ENCODE measurements around the gene EIF3A.
"Not testable (repeated sequence)": the region's sequence is repeated elsewhere in the genome, so short reads cannot be mapped to it uniquely, and the experiment has no call there.

The EIF3A gene

GRCh38 chr10:119080521-119081259, at the start of gene EIF3A:
Gene EIF3A (minus strand): TSS chr10:119080817. CDS start chr10:119080676, 141 bp downstream.
- DNase-seq, result peak; percentile 77 to 97 (median 92)
- intact Hi-C loops (cut with DNase I), result loop anchor here (2.0 kb wide), 1 partner anchor 22 kb away; no protein-coding TSS in a partner anchor

- intact Hi-C loops (cut with DNase I), result no loop called here
- DNase-seq, result no peak
These were observed 49.1 kb upstream of the EIF3A start for GRCh38 chr10:119129721-119130120.

DNA sequence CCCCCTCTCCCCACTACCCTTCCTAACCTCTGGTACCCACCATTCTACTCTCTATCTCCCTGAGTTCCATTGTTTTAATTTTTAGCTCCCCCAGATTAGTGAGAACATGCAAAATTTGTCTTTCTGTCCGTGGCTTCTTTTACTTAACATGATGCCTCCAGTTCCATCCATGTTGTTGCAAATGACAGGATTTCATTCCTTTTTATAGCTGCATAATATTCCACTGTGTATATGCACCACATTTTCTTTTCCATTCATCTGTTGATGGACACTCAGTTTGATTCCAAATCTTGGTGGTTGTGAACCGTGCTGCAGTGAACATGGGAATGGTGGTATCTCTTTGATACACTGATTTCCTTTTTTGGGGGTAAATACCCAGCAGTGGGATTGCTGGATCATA, 45.3 kb upstream of the EIF3A start:
- no peak for DNase-seq
- intact Hi-C loops (cut with DNase I), result no loop called here

GRCh38 chr10:119120875-119121274, 40.3 kb upstream of the EIF3A start:
- intact Hi-C loops (cut with DNase I), result no loop called here
- no peak for DNase-seq

DNA sequence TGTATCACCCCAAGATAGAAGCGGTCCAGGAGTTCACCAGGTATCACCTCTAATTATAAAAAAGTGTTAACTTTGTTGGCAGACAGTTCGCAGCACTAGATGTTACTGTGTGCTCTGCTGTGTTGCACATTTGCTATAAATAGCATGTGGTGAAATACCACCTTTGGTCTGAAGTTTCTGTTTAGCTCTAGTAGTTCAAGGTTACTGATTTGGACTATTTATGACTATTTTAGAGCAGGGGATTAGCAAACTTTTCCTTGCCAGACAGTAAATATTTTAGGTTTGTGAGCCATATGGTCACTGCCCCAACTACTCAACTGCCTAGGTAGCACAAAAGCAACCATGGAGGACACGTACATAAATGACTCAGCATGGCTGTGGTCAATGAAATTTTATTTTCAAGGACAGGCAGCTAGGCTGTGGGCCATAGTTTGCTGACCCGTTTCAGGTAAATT, 39.8 kb upstream of the EIF3A start:
- DNase-seq, result no peak

DNA sequence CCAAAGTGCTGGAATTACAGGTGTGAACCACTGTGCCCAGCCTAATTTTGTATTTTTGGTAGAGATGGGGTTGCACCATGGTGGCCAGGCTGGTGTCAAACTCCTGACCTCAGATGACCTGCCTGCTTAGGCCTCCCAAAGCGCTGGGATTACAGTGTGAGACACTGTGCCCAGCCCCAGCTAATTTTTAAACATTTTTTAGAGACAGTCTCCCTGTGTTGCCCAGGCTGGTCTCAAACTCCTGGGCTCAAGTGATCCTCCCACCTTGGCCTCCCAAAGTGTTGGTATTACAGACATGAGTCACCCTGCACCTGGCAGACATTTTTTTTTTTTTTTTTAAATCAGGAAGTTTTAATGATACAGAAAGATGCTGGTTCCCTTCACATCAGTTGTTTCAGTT, 38.8 kb upstream of the EIF3A start:
- DNase-seq, result no peak
- intact Hi-C loops (cut with DNase I), result no loop called here

More for the DNA sequence above, 39.8 kb upstream of the EIF3A start:
- intact Hi-C loops (cut with DNase I), result no loop called here

DNA sequence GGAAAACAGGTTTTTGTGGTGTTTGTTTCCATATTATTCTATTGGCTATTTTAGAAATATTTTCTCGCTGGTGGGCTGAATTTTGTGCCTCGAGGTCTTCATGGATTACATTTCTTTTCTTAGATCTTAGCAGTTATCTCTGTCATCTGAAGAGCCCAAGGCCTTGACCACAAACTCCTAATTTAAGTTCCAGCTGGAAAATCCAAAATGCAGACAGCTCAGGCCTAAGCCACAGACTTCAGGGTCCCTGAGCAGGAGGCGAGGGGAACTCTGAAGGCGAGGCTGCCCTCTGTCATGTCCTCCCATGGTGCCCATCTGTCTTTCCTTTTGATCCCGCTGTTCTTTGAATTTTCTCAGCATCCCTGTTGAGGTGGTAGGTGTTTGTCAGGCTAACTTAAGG, 37.6 kb upstream of the EIF3A start:
- DNase-seq, result no peak
- intact Hi-C loops (cut with DNase I), result no loop called here

- intact Hi-C loops (cut with DNase I), result no loop called here
- no peak for DNase-seq
These were observed 35.8 kb upstream of the EIF3A start for GRCh38 chr10:119116326-119116951.

- intact Hi-C loops (cut with DNase I), result no loop called here
- peak in 1 of 42 donors; percentile 28 for DNase-seq
These were observed 35.3 kb upstream of the EIF3A start for GRCh38 chr10:119115926-119116325.

DNA sequence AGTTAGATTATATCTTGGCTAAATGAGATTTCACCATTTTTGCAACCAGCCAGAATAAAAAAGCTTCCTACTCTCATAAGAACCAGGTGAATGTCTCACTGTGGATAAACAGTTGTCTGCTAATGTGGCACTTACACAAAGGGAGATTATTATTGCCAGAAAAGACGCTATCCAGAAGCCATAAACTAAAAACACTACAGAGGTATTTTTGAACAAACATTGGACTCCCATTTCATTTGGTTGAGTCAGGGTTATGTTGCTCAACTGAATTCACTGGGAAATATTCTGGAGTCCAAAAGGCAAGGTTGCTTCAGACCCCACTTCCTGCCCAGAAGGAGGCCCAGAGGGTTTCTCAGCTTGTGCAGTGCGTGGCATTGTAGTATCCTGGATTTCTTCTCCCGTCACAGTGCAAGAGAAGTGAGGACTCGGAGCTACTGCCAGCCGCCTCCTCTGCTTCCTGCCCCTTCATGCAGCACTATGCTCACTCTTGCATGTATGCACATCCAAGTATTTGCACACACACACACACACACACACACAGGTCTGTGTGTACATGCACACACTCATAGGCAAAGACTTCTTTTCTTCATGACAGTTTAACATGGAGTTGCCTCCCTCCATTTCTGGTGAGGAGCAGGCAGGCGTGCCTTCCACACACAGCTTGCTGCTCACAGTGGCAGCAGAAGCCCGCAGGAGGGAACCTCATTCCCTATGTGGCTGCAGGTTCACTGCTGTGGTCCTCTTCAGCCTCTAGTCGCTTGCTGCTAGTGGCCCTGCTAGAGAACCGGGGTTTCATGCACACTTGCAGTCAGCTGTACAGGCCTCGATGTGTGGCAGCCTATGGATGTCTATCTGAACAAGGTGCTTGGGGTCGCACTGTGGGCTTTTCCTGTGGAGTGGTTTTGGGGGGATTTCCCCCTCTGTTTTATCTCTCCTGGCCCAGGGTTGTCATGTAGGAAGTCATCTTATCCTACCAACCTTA, 33.4 kb upstream of the EIF3A start:
- intact Hi-C loops (cut with DNase I), result no loop called here
- no peak for DNase-seq

DNA sequence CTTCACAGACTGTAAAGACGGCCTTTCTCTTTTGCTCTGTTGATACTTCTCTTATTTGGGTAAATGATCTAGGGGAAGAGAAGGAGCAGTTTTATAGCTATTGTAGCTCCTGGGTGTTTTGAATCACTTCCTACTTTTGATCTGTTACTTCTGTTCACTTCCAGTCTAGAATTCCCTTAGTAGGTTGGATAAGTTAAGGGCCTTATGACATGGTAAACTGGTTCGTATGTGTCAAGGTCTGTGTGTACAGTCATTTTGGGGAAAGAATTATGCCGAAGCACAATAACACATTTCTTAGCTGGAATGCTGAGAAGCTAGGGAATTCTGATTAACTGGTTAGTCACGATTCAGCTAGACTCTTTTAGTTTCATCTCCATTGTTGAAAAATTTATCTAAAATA, 31.4 kb upstream of the EIF3A start:
- no peak for DNase-seq
- intact Hi-C loops (cut with DNase I), result no loop called here

DNA sequence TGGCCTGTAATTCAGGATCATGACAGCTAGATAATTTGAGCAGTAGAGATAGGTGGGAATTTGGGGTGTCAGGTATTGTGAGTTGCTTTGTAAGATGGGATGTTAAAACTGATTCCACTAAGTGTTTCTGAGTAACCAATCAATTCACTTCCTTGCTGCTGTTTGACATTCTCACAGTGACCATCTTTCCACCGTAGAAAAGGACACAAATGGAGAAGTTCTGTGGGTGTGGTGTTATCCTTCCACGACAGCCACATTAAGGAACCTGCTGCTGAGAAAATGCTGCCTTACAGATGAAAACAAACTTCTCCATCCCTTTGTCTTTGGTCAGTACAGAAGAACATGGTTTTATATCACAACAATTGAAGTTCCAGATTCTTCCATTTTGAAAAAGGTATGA, 27.2 kb upstream of the EIF3A start:
- intact Hi-C loops (cut with DNase I); DNase-seq: not testable (repeated sequence)

DNA sequence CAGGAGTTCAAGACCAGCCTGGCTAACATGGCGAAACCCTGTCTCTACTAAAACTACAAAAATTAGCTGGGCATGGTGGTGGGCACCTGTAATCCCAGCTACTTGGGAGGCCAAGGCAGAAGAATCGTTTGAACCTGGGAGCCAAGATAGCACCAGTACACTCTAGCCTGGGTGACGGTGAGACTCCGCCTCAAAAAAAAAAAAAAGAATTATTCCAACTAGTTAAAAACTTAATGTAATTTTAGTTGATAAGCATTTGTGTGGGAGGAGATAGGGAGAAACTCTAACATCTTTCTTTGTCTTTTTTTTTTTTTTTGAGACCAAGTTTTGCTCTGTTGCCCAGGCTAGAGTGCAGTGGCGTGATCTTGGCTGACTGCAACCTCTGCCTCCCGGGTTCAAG, 26.5 kb upstream of the EIF3A start:
- intact Hi-C loops (cut with DNase I); DNase-seq: not testable (repeated sequence)

GRCh38 chr10:119105899-119106298, 25.3 kb upstream of the EIF3A start:
- intact Hi-C loops (cut with DNase I); DNase-seq: not testable (repeated sequence)

- intact Hi-C loops (cut with DNase I), result no loop called here
- DNase-seq, result no peak
These were observed 24.5 kb upstream of the EIF3A start for GRCh38 chr10:119105155-119105554.

DNA sequence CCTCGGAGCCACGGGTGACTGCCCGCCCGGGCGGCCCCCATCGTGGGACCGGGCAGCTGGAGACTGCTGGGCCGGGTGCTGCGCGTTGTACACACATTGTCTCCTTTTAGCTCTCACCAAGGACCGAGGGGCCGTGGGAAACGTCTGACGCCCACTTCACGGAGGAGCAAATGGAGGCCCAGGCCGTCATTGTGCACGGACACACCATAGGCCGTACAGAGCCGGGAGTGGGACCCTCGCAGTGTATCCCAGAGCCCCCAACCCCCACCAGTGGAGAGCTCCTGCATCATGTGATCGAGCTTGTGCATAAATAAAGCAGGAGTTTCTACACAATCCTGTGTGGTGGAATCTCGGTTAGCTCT, 24.0 kb upstream of the EIF3A start:
- peak in 26 of 42 donors; percentile 7 to 47 (median 20) for DNase-seq
- intact Hi-C loops (cut with DNase I), result no loop called here

- intact Hi-C loops (cut with DNase I), result loop anchor here (2.0 kb wide), 1 partner anchor 23 kb away; the partner anchor contains the start of gene EIF3A
- peak; percentile 64 to 95 (median 87) for DNase-seq
These were observed 23.5 kb upstream of the EIF3A start, which contains the start of gene DENND10 for GRCh38 chr10:119103903-119104653. Gene DENND10 (plus strand): TSS chr10:119104113. CDS start chr10:119104143, 30 bp downstream.

- no peak for DNase-seq
- intact Hi-C loops (cut with DNase I), result loop anchor here (2.0 kb wide), 1 partner anchor 23 kb away; the partner anchor contains the start of gene EIF3A
These were observed 22.8 kb upstream of the EIF3A start for GRCh38 chr10:119103241-119103902.

Data from head of caudate nucleus (tissue), 42 donors.